ENCODE results near the gene SLC25A15. TPM values are rescaled to one million over a fixed set of nuclear protein-coding genes. Genes with fewer than 3 reads are reported as not detected.

Gene SLC25A15
- 0.31 and 0.53 TPM in 2 replicates for polyA plus RNA-seq

DNA sequence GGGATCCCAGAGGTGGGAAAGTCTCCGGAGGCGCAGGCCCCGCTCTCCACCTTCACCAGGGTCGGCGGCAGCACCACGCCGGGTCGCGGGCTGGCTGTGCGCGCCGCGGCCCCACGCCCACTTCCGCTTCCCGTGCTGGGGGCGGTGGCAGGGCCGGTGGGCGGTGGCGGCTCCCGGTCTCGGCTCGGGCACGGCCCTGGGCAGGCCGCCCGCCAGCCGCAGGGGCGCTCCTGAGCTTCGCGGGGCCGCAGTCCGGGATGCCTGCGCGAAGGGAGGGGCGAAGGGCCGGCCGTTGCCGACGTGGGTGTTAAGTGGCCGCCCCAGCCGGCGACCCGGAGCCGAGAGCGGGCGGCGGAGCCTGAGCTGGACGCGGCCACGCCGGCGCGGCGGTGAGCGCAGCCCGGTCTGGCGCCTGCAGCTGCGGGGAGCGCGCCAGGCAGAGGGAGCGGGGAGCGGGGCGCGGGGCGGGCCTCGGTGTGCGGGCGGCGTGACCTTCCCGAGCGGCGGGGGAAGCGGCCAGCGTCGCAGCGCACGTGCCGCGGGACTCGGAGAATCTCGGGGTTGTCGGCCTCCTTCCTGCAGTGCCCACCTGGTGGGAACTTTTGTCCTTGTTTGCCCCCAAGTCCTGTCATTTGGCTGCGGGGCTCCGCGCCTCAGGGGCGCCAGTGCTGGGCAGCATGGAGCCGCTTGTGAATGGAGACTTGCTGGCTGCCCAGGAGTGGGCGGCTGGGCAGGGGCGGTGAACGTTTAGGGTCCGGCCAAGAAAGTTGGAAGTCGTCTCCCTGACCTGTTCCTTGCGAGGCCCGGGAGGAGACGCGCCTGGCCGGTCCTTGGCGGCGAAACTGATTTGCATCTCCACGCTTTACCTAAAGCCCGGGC, at the start of gene SLC25A15:
SLC25A15 (plus strand) TSS at position 337 of the 879 bp plus-strand sequence. CDS start 3,616 bp downstream, outside the sequence.

DNA sequence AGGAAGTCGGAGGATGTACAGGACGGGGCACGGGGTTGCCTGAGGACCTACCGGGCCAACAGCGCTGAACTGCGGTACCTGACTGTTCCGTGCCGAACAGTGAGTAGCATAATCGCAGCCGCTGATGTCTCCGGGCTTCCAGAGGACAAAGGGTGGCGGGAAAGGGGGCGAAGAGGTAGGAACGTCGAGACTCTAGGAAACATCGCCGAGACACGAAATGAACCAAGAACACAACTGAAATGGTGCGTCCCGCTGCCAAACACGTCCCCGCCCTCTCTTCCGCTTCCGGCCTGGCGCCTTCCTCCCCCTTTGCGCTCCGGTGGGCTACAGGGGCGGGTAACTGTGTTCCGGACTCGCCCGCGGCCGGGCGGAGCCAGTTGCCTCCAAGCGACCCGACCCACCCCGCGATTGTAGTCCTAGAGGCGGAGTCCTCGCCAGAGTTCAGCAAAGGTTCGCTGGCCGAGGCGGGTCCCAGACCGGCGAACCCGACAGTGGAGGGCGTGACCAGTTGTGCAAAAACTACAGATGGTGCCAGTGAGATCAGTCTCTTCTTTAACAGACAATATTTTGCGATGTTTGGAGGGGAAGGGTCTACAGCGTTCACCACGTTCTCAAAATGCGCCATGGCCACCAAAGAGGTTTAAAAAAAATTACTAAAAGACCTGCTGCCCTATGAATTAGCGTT, 18.3 kb upstream of the SLC25A15 start, which contains the start of gene MRPS31:
MRPS31 (minus strand) TSS at position 257 of the 685 bp plus-strand sequence; CDS start at position 203, 54 bp downstream.

Other genes with a start within 250 kb of the SLC25A15 start
- gene FOXO1, start 123.0 kb upstream of the SLC25A15 start, polyA plus RNA-seq = 0.39 and 2.1 TPM in 2 replicates
- 31.3 and 45.3 TPM in 2 replicates for gene MRPS31, start 18.4 kb upstream of the SLC25A15 start, polyA plus RNA-seq
- gene ELF1, start 229.7 kb downstream of the SLC25A15 start, polyA plus RNA-seq = 0.29 TPM in 1 of 2 replicates, not detected in the other

All from Purkinje cell (primary cell).